ENCODE data around the gene ZNF837.

Gene ZNF837

GRCh38 chr19:58362272-58362994 lies 18.4 kb downstream of the ZNF837 start, which contains the start of gene ZNF497 (continued):
- TF ChIP-seq ZNF148 (tag by site-specific recombination; IDR thresholded peaks at IDR 0.05; ENCODE audit: borderline replicate concordance) (no peak), ZNF677 (tag by site-specific recombination; IDR thresholded peaks at IDR 0.05) (no peak), SP3 (tag by site-specific recombination; IDR thresholded peaks at IDR 0.05) (peak; percentile 68), ZNF132 (tag by site-specific recombination; IDR thresholded peaks at IDR 0.05; ENCODE audit: borderline replicate concordance) (no peak), MYNN (tag by site-specific recombination; IDR thresholded peaks at IDR 0.05; ENCODE audit: borderline replicate concordance) (peak; percentile 51; the same call in 1 of the 2 replicates), KLF7 (tag by site-specific recombination; IDR thresholded peaks at IDR 0.05; ENCODE audit: borderline replicate concordance) (peak; percentile 69; the same call in 1 of the 2 replicates), HIC1 (tag by site-specific recombination; IDR thresholded peaks at IDR 0.05) (peak; percentile 26; the same call in 1 of the 2 replicates), KLF16 (tag by site-specific recombination; IDR thresholded peaks at IDR 0.05) (peak; percentile 73), SCRT1 (tag by site-specific recombination; IDR thresholded peaks at IDR 0.05; ENCODE audit: borderline replicate concordance) (no peak), ZNF138 (tag by site-specific recombination; IDR thresholded peaks at IDR 0.05; ENCODE audit: borderline replicate concordance) (peak; percentile 56; the same call in 1 of the 2 replicates), FEZF1 (tag by site-specific recombination; IDR thresholded peaks at IDR 0.05) (peak; percentile 24; the same call in 1 of the 2 replicates), ZNF777 (tag by site-specific recombination; IDR thresholded peaks at IDR 0.05; ENCODE audit: borderline replicate concordance) (peak; percentile 20; the same call in 1 of the 2 replicates), OVOL3 (tag by site-specific recombination; IDR thresholded peaks at IDR 0.05) (0 out of 2 replicates have a peak, but pooled peaks have one; percentile 5), SP7 (tag by site-specific recombination; IDR thresholded peaks at IDR 0.05) (peak; percentile 59)
- TF ChIP-seq, protein P1, sequence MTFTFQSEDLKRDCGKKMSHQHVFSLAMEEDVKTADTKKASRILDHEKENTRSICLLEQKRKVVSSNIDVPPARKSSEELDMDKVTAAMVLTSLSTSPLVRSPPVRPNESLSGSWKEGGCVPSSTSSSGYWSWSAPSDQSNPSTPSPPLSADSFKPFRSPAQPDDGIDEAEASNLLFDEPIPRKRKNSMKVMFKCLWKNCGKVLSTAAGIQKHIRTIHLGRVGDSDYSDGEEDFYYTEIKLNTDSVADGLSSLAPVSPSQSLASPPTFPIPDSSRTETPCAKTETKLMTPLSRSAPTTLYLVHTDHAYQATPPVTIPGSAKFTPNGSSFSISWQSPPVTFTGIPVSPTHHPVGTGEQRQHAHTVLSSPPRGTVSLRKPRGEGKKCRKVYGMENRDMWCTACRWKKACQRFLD (tag by site-specific recombination; IDR thresholded peaks at IDR 0.05) = no peak
- TF ChIP-seq, protein P2, sequence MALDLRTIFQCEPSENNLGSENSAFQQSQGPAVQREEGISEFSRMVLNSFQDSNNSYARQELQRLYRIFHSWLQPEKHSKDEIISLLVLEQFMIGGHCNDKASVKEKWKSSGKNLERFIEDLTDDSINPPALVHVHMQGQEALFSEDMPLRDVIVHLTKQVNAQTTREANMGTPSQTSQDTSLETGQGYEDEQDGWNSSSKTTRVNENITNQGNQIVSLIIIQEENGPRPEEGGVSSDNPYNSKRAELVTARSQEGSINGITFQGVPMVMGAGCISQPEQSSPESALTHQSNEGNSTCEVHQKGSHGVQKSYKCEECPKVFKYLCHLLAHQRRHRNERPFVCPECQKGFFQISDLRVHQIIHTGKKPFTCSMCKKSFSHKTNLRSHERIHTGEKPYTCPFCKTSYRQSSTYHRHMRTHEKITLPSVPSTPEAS (tag by site-specific recombination; IDR thresholded peaks at IDR 0.05) = 0 out of 2 replicates have a peak, but pooled peaks have one; percentile 30

DNA sequence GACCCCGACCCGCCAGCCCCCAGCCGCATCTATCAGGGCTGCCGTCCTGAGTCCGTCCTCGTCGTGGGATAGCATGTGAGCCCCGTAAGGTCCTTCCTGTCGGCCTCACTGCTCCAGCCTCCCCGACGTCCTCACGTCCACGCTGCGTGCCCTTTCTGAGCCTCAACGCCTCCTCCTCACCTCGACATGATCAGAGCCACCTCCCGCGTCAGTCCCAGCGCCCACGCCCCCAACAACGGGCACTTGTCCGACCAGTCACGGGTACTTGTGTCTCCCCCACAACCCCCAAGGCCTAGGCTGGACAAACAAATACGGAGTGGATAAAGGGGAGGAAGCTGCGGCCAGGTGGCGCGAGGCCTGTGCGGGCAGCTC lies 18.9 kb downstream of the ZNF837 start:
- ChIA-PET POLR2A (interaction anchor here (0.5 to 3.2 kb wide), 36 partner anchors 9 to 213 kb away, joined by 3 to 38 read pairs (median 9); partner anchors contain the start of genes A1BG, CHMP2A, RNF225 and RPS5), CTCF (interaction anchor here (0.7 to 1.5 kb wide), 5 partner anchors 12 to 229 kb away, joined by 3 to 9 read pairs (median 5); no protein-coding TSS in a partner anchor)
- Histone ChIP-seq H3K27ac (ENCODE audit: extremely low read depth, low read depth, low read length) (peak overlapping the region; percentile 85), H3K4me1 (ENCODE audit: control insufficient read depth, insufficient read depth, low read length) (no peaks in the 10 kb centered on the region), H3K36me3 (ENCODE audit: control insufficient read depth in 2 of 2, insufficient read depth in 1 of 2, low read length in 2 of 2) (no peaks in the 10 kb centered on the region; a peak in 1 of 3 replicates), H3K4me3 (ENCODE audit: low read depth, low read length) (peak overlapping the region; percentile 96), H3K9me3 (ENCODE audit: control insufficient read depth, insufficient read depth, low read depth, low read length) (no peaks in the 10 kb centered on the region)
- TF ChIP-seq ZNF510 (tag by site-specific recombination; IDR thresholded peaks at IDR 0.05; ENCODE audit: insufficient replicate concordance) (no peak), SALL2 (tag by site-specific recombination; IDR thresholded peaks at IDR 0.05; ENCODE audit: borderline replicate concordance) (no peak), ZBTB1 (tag by site-specific recombination; IDR thresholded peaks at IDR 0.05) (no peak), KLF9 (tag by site-specific recombination; IDR thresholded peaks at IDR 0.05; ENCODE audit: low read depth) (peak; percentile 15; the same call in 1 of the 2 replicates), HOXC10 (CRISPR knock-in tag; IDR thresholded peaks at IDR 0.05) (0 out of 2 replicates have a peak, but pooled peaks have one; percentile 43), ZNF398 (tag by site-specific recombination; IDR thresholded peaks at IDR 0.05) (peak; percentile 36; the same call in 1 of the 2 replicates), PRDM4 (tag by site-specific recombination; IDR thresholded peaks at IDR 0.05) (no peak), ZNF777 (tag by site-specific recombination; IDR thresholded peaks at IDR 0.05; ENCODE audit: borderline replicate concordance) (peak; percentile 99)

Measured in HEK293 (cell line).